Endothelial cell of umbilical vein (primary cell): ENCODE measurements around the gene SLC2A11. TPM values are rescaled to one million over a fixed set of nuclear protein-coding genes. Genes with fewer than 3 reads are reported as not detected.

Experiments
- BruUV-seq: library from RNA; stranded (reverse); fragments of 400-500 nt; replicated peaks from 2 replicates; lab custom pipeline; 2021; lab: Mats Ljungman, UMichigan
- CTCF ChIA-PET: fragments of 300-600, 350-600 bp; sonication (Branson Sonifier 250); formaldehyde crosslinking; loops from one replicate; lab custom pipeline; 2021; ENCODE audit warnings: antibody characterized with exemption, inconsistent platforms; lab: Charles Lee
- POLR2A ChIA-PET: fragments of 300-600, 350-600 bp; sonication (Branson Sonifier 250); formaldehyde crosslinking; loops from one replicate; lab custom pipeline; 2021; ENCODE audit warnings: antibody characterized with exemption, inconsistent platforms; lab: Charles Lee
- DNase-seq: peaks from one replicate; pipeline ENCODE4 v3.0.0-alpha.2; 2011; ENCODE audit warnings: low read depth, low spot score
- FAIRE-seq: peaks from 2 replicates; lab custom pipeline; 2011; peaks lifted over from hg19 to GRCh38; lab: Jason Lieb, UNC
- H2AFZ ChIP-seq: 2 replicates; pipeline ENCODE4 v1.6.0; 2012; ENCODE audit warnings: low read depth, low read length, control low read depth, inconsistent platforms
- H3K27ac ChIP-seq: 2 replicates; pipeline ENCODE4 v1.5.1; 2011; ENCODE audit warnings: low read depth, mild to moderate bottlenecking, control low read depth, low read length, moderate library complexity; ENCODE audit not compliant: insufficient read depth
- H3K27me3 ChIP-seq, 2 experiments: 2 replicates each; pipeline versions ENCODE4 v1.6.0 to v1.6.1; 2011; ENCODE audit warnings: low read length in 2 of 2, mixed read lengths in 1 of 2; ENCODE audit not compliant: control insufficient read depth in 2 of 2, insufficient read depth in 2 of 2
- H3K36me3 ChIP-seq, 2 experiments: 2 replicates in 1 of 2; 3 replicates in 1 of 2; pipeline ENCODE4 v1.5.1; 2011; ENCODE audit warnings: low read length in 2 of 2, mild to moderate bottlenecking in 1 of 2, moderate library complexity in 1 of 2; ENCODE audit not compliant: control insufficient read depth in 2 of 2, insufficient read depth in 2 of 2; ENCODE audit errors: extremely low read depth in 1 of 2
- H3K4me1 ChIP-seq: 3 replicates; pipeline ENCODE4 v1.5.1; 2011; ENCODE audit warnings: mild to moderate bottlenecking, low read length; ENCODE audit not compliant: control insufficient read depth, insufficient read depth; ENCODE audit errors: extremely low read depth
- H3K4me2 ChIP-seq: 2 replicates; pipeline ENCODE4 v1.6.1; 2011; ENCODE audit warnings: low read length, control low read depth, mixed read lengths; ENCODE audit not compliant: insufficient read depth
- H3K4me3 ChIP-seq, 3 experiments: fragments of 200-600 bp in 1 of 3; sonication (generic), shearing (Covaris generic) in 1 of 3; replicated peaks in 1 of 3; 2 replicates each; pipeline ENCODE4 v1.5.1; 2011 to 2016; ENCODE audit warnings: control low read depth in 3 of 3, low read length in 3 of 3, mild to moderate bottlenecking in 2 of 3, inconsistent platforms in 1 of 3, low read depth in 1 of 3, moderate library complexity in 1 of 3; ENCODE audit not compliant: insufficient read depth in 1 of 3
- H3K79me2 ChIP-seq: 2 replicates; pipeline ENCODE4 v1.6.0; 2012; ENCODE audit warnings: low read length, inconsistent platforms; ENCODE audit not compliant: control insufficient read depth, insufficient read depth
- H3K9ac ChIP-seq: replicated peaks from 2 replicates; pipeline ENCODE3; 2011; ENCODE audit warnings: low read length, control low read depth; ENCODE audit not compliant: insufficient read depth; ENCODE audit errors: extremely low read depth
- H3K9me1 ChIP-seq: replicated peaks from 3 replicates; pipeline ENCODE4 v1.6.0; 2011; ENCODE audit warnings: mild to moderate bottlenecking, low read length; ENCODE audit not compliant: control insufficient read depth, insufficient read depth; ENCODE audit errors: extremely low read depth
- H3K9me3 ChIP-seq: replicated peaks from 2 replicates; pipeline ENCODE4 v1.5.1; 2012; ENCODE audit warnings: low read length, inconsistent platforms; ENCODE audit not compliant: control insufficient read depth, insufficient read depth
- H4K20me1 ChIP-seq: replicated peaks from 2 replicates; pipeline ENCODE3; 2011; ENCODE audit warnings: mild to moderate bottlenecking, low read length; ENCODE audit not compliant: control insufficient read depth, insufficient read depth; ENCODE audit errors: extremely low read depth
- EZH2 ChIP-seq: IDR thresholded peaks from 2 replicates; pipeline ENCODE4 v1.6.1; 2012; ENCODE audit warnings: borderline replicate concordance, low read depth, mild to moderate bottlenecking, moderate library complexity, low read length, inconsistent platforms; ENCODE audit not compliant: severe bottlenecking
- FOS ChIP-seq: IDR thresholded peaks from 2 replicates; pipeline ENCODE4 v1.6.1; 2011; ENCODE audit warnings: mild to moderate bottlenecking, low read length, moderate library complexity, borderline replicate concordance; ENCODE audit not compliant: insufficient read depth
- GATA2 ChIP-seq: IDR thresholded peaks from 2 replicates; pipeline ENCODE4 v1.7.0; 2011; ENCODE audit warnings: low read depth, mild to moderate bottlenecking, moderate library complexity, mixed read lengths, low read length; ENCODE audit not compliant: insufficient read length, insufficient read depth
- JUN ChIP-seq: IDR thresholded peaks from 2 replicates; pipeline ENCODE4 v1.6.1; 2011; ENCODE audit warnings: borderline replicate concordance, low read depth; ENCODE audit not compliant: insufficient read length, insufficient read depth
- MAX ChIP-seq: IDR thresholded peaks from 2 replicates; pipeline ENCODE4 v1.6.1; 2011; ENCODE audit not compliant: insufficient read depth, insufficient read length
- MYC ChIP-seq: IDR thresholded peaks from one replicate; pipeline ENCODE4 v1.6.1; 2011; ENCODE audit warnings: mild to moderate bottlenecking, low read depth, low read length
- POLR2A ChIP-seq: IDR thresholded peaks from 2 replicates; pipeline ENCODE4 v1.6.1; 2012; ENCODE audit warnings: low read depth, mild to moderate bottlenecking, control low read depth, low read length
- POLR2AphosphoS5 ChIP-seq: IDR thresholded peaks from 2 replicates; pipeline ENCODE4 v1.6.1; 2012; ENCODE audit warnings: low read depth, mild to moderate bottlenecking, control low read depth, low read length, moderate library complexity; ENCODE audit not compliant: insufficient read depth
- dilution Hi-C: fragments of 300-500 bp; cut with MboI; formaldehyde crosslinking; loops from one replicate; pipeline ENCODE4 v1.15.0; 2019; ENCODE audit warnings: low sequenced_read_pairs; ENCODE audit not compliant: extremely low pct_ligation_motif_present
- intact Hi-C: fragments of 100-400 bp; cut with micrococcal nuclease; formaldehyde crosslinking; loops from one replicate; pipeline ENCODE4 v1.10.0; 2022
- polyA plus RNA-seq, 4 experiments: library from polyadenylated mRNA; depleted of rRNA in 3 of 4; stranded (reverse) in 3 of 4; unstranded in 1 of 4; fragments of >200 nt; gene quantifications; 2 replicates each; pipeline versions ENCODE4 v1.2.1 to v1.2.3, GENCODE V29; 2011 to 2012; ENCODE audit warnings: missing spikeins in 1 of 4
- total RNA-seq: library from RNA; stranded (reverse); gene quantifications from 2 replicates; pipeline ENCODE4 v1.2.3, GENCODE V29; 2021
- TF ChIP-seq, protein P1 (sequence below), 2 donors: IDR thresholded peaks; 1 replicate in 1 of 2; 2 replicates in 1 of 2; pipeline ENCODE4 v1.5.1; 2011; ENCODE audit warnings: low read length in 2 of 2, mild to moderate bottlenecking in 2 of 2, moderate library complexity in 2 of 2, control low read depth in 1 of 2, inconsistent platforms in 1 of 2, low read depth in 1 of 2; ENCODE audit not compliant: insufficient read depth in 1 of 2; ENCODE audit errors: extremely low read depth in 1 of 2

Gene SLC2A11
- total and polyA plus RNA-seq, 2 donors (not counting 3 experiments of a cell fraction or from before 2014, with no cell fraction given): 4.2 to 4.6 TPM

DNA sequence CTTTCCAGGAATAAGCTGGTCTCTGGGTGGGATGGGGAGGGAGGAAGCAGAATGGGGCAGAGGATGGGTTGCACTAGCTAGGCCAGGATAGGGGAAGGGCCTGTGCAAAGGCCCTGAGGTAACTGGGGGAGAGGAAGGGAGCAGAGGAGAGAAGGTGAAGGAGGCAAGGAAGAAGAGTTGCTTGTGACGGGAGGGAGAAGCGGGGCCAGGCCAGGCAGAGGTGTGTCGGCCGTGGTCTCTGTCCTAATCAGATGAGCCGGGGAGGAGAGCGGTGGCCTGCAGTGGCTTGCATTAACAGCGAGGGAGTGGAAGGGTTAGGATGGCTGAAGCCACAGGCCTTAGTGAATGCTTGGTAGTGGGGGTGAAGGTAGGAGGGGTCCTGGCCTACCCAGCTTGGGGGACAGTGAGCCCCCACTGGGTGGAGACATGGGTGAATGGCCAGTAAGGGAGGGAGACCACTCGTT lies 12.9 kb upstream of the SLC2A11 start:
- ChIA-PET POLR2A (no interaction called here), CTCF (interaction anchor here (1.0 to 3.1 kb wide), 4 partner anchors 13 to 76 kb away, joined by 3 to 17 read pairs (median 4); partner anchors contain the start of gene SLC2A11)
- Histone ChIP-seq H4K20me1 (no peaks in the 10 kb centered on the region), H3K27me3 (peaks cover 0 to 2% of the 10 kb centered on the region in 2 experiments), H3K9me3 (no peaks in the 10 kb centered on the region), H3K79me2 (no peaks in the 10 kb centered on the region), H3K9me1 (no peaks in the 10 kb centered on the region), H3K4me3 (no peak overlapping the region), H2AFZ (no peak overlapping the region), H3K27ac (no peak overlapping the region), H3K4me2 (no peak overlapping the region), H3K4me1 (peaks cover 8% of the 10 kb centered on the region), H3K36me3 (no peaks in the 10 kb centered on the region), H3K9ac (no peak overlapping the region)
- intact Hi-C loops: loop anchor here (1.0 to 5.0 kb wide), 4 partner anchors 73 to 302 kb away; no protein-coding TSS in a partner anchor
- FAIRE-seq: no peak
- no TSS peak for BruUV-seq
- no peak for TF ChIP-seq FOS
- TF ChIP-seq EZH2: no peak
- TF ChIP-seq POLR2A: no peak
- no peak for TF ChIP-seq MAX
- no peak for TF ChIP-seq JUN
- TF ChIP-seq GATA2: no peak
- no peak for TF ChIP-seq MYC
- TF ChIP-seq, protein P1, sequence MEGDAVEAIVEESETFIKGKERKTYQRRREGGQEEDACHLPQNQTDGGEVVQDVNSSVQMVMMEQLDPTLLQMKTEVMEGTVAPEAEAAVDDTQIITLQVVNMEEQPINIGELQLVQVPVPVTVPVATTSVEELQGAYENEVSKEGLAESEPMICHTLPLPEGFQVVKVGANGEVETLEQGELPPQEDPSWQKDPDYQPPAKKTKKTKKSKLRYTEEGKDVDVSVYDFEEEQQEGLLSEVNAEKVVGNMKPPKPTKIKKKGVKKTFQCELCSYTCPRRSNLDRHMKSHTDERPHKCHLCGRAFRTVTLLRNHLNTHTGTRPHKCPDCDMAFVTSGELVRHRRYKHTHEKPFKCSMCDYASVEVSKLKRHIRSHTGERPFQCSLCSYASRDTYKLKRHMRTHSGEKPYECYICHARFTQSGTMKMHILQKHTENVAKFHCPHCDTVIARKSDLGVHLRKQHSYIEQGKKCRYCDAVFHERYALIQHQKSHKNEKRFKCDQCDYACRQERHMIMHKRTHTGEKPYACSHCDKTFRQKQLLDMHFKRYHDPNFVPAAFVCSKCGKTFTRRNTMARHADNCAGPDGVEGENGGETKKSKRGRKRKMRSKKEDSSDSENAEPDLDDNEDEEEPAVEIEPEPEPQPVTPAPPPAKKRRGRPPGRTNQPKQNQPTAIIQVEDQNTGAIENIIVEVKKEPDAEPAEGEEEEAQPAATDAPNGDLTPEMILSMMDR (IDR thresholded peaks at IDR 0.05; ENCODE audit: extremely low read depth in 1 of 2, insufficient read depth in 1 of 2, low read depth in 1 of 2, low read length in 2 of 2): no peak
- TF ChIP-seq POLR2AphosphoS5: no peak
- DNase-seq: no peak
- dilution Hi-C loops: no loop called here
